Trophoblast cell (in vitro differentiated cells and primary cell): ENCODE results near the gene PRSS16.
"Not testable (repeated sequence)": the region's sequence is repeated elsewhere in the genome, so short reads cannot be mapped to it uniquely, and the experiment has no call there.

Experiments
- DNase-seq, 2 donors: peaks; one replicate each; pipeline ENCODE4 v3.0.0-alpha.2; 2016
- H2AFZ ChIP-seq: 2 replicates; pipeline ENCODE4 v1.6.1; 2013; ENCODE audit warnings: low read length, moderate library complexity, mild to moderate bottlenecking; ENCODE audit not compliant: insufficient read depth, poor library complexity
- H2AK5ac ChIP-seq: 2 replicates; pipeline ENCODE4 v1.6.1; 2013; ENCODE audit warnings: mild to moderate bottlenecking, low read length
- H2BK120ac ChIP-seq: 2 replicates; pipeline ENCODE4 v1.6.1; 2013; ENCODE audit warnings: low read length, mild to moderate bottlenecking, moderate library complexity; ENCODE audit not compliant: insufficient read depth, poor library complexity
- H2BK12ac ChIP-seq: 2 replicates; pipeline ENCODE4 v1.6.1; 2013; ENCODE audit warnings: mild to moderate bottlenecking, low read length, moderate library complexity
- H2BK5ac ChIP-seq: 2 replicates; pipeline ENCODE4 v1.6.1; 2013; ENCODE audit warnings: low read length, low read depth, moderate library complexity, mild to moderate bottlenecking; ENCODE audit not compliant: poor library complexity
- H3K14ac ChIP-seq: 2 replicates; pipeline ENCODE4 v1.6.1; 2013; ENCODE audit warnings: mild to moderate bottlenecking, low read length
- H3K18ac ChIP-seq: 2 replicates; pipeline ENCODE4 v1.6.1; 2013; ENCODE audit warnings: mild to moderate bottlenecking, low read length
- H3K23ac ChIP-seq: 2 replicates; pipeline ENCODE4 v1.6.1; 2013; ENCODE audit warnings: low read length
- H3K27ac ChIP-seq: 2 replicates; pipeline ENCODE4 v1.5.1; 2013; ENCODE audit warnings: low read depth, mild to moderate bottlenecking, inconsistent platforms, low read length, moderate library complexity
- H3K27me3 ChIP-seq: 2 replicates; pipeline ENCODE4 v1.6.1; 2013; ENCODE audit warnings: inconsistent platforms, mild to moderate bottlenecking, low read length, moderate library complexity; ENCODE audit not compliant: insufficient read depth
- H3K36me3 ChIP-seq, 2 experiments: 1 replicate in 1 of 2; 2 replicates in 1 of 2; pipeline ENCODE4 v1.6.1; 2013; ENCODE audit warnings: low read length in 2 of 2, mild to moderate bottlenecking in 2 of 2, moderate library complexity in 1 of 2; ENCODE audit not compliant: insufficient read depth in 2 of 2, control insufficient read depth in 1 of 2
- H3K4ac ChIP-seq: 2 replicates; pipeline ENCODE4 v1.6.1; 2013; ENCODE audit warnings: low read depth, mild to moderate bottlenecking, low read length, moderate library complexity
- H3K4me1 ChIP-seq, 2 experiments: 1 replicate in 1 of 2; 2 replicates in 1 of 2; pipeline ENCODE4 v1.6.1; 2013; ENCODE audit warnings: low read length in 2 of 2, mild to moderate bottlenecking in 2 of 2, moderate library complexity in 1 of 2; ENCODE audit not compliant: insufficient read depth in 2 of 2, control insufficient read depth in 1 of 2
- H3K4me2 ChIP-seq: 2 replicates; pipeline ENCODE4 v1.6.1; 2013; ENCODE audit warnings: inconsistent platforms, mild to moderate bottlenecking, low read length, moderate library complexity
- H3K4me3 ChIP-seq: 2 replicates; pipeline ENCODE4 v1.5.1; 2013; ENCODE audit warnings: mild to moderate bottlenecking, low read depth, low read length, inconsistent platforms
- H3K79me1 ChIP-seq: one replicate; pipeline ENCODE4 v1.6.1; 2013; ENCODE audit warnings: low read length
- H3K79me2 ChIP-seq: 2 replicates; pipeline ENCODE4 v1.6.1; 2013; ENCODE audit warnings: low read length, mild to moderate bottlenecking; ENCODE audit not compliant: control insufficient read depth, insufficient read depth, poor library complexity
- H3K9ac ChIP-seq: 2 replicates; pipeline ENCODE4 v1.6.1; 2013; ENCODE audit warnings: mild to moderate bottlenecking, low read length
- H3K9me3 ChIP-seq: 2 replicates; pipeline ENCODE4 v1.6.1; 2013; ENCODE audit warnings: low read depth, mild to moderate bottlenecking, control low read depth, inconsistent platforms, low read length; ENCODE audit not compliant: insufficient read depth
- H4K12ac ChIP-seq: 2 replicates; pipeline ENCODE4 v1.6.1; 2013; ENCODE audit warnings: low read depth, mild to moderate bottlenecking, low read length, moderate library complexity
- H4K8ac ChIP-seq: 2 replicates; pipeline ENCODE4 v1.6.1; 2013; ENCODE audit warnings: low read depth, mild to moderate bottlenecking, low read length, moderate library complexity
- H4K91ac ChIP-seq: one replicate; pipeline ENCODE4 v1.6.1; 2013; ENCODE audit warnings: low read depth, mild to moderate bottlenecking, low read length, moderate library complexity
- WGBS: extraction: QIAGEN DNeasy Blood & Tissue Kit; methylation state at CpG from one replicate; pipeline ENCODE4 v1.1.7; 2013; ENCODE audit warnings: missing lambda C conversion rate; ENCODE audit not compliant: insufficient read length, insufficient coverage; ENCODE audit errors: extremely low coverage; 5-methylcytosine and 5-hydroxymethylcytosine counted together

Gene PRSS16

DNA sequence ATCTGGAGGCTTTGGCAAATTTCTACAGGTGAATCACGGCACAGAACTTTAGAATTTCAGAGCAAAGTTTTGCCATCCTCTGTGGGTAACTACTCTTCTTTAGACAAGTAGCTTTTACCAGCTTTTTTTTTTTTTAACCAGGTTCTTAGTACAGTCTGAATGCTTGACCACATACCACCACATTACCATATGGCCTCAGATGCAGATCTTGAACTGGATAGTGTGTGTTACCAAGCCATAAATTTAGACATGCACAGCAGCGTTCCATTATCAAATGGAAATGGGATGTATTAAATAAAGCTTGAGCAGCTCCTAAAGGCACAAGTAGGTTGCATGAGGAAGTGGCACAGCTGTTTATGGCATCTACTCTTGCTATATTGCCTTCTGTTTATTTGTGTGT, 38.3 kb upstream of the PRSS16 start:
- WGBS = no CpG with 5 or more reads among the region's 2 CpGs

DNA sequence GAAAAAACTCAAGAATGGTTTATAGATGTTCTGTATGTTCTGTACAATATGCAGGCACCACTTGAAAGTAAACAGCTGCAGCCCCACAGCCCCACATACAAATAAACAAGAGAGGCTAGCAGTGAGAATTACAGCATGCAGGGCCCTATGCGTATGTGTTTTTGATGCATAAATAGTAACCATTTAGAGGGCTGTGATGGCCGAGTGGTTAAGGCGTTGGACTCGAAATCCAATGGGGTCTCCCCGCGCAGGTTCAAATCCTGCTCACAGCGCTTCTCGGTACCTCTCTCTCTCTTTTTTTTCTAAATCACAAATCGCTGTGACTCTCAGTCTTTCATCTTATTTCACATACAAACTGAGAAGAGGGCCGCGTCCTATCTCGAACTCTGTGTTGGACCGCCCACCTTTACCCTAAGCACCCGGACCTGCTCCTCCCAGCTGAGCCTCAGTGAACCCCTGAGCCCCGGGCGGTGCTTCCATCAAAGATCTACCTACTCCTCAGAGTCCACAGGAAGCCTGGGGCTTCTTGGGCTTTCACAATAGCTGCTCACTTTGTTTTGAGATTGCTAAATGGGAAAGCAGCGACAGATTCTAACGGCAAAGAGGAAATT, 37.7 kb upstream of the PRSS16 start:
- Histone ChIP-seq H3K4me2 (no peak overlapping the region), H3K79me1 (peaks cover 1% of the 10 kb centered on the region), H4K91ac (no peak overlapping the region), H3K27me3 (no peaks in the 10 kb centered on the region), H3K79me2 (peaks cover 2% of the 10 kb centered on the region), H3K27ac (no peak overlapping the region), H3K4ac (no peak overlapping the region), H3K23ac (no peak overlapping the region), H3K14ac (no peak overlapping the region), H2BK12ac (no peak overlapping the region), H2AFZ (no peak overlapping the region), H3K9ac (no peak overlapping the region), H3K4me1 (peaks cover 5 to 8% of the 10 kb centered on the region in 2 experiments), H2AK5ac (no peak overlapping the region), H3K18ac (no peak overlapping the region), H3K36me3 (peaks cover 0 to 1% of the 10 kb centered on the region in 2 experiments), H4K12ac (no peak overlapping the region), H3K4me3 (no peak overlapping the region), H3K9me3 (no peaks in the 10 kb centered on the region), H4K8ac (no peak overlapping the region), H2BK5ac (no peak overlapping the region), H2BK120ac (no peak overlapping the region)
- peak; percentile 34 to 41 for DNase-seq
- WGBS = no CpG with 5 or more reads among the region's 18 CpGs

More for the DNA sequence above, 38.3 kb upstream of the PRSS16 start:
- Histone ChIP-seq H3K79me2 (peaks cover 2% of the 10 kb centered on the region), H4K8ac (no peak overlapping the region), H3K27ac (no peak overlapping the region), H2AFZ (no peak overlapping the region), H3K9ac (no peak overlapping the region), H3K9me3 (no peaks in the 10 kb centered on the region), H3K4me2 (no peak overlapping the region), H3K36me3 (peaks cover 0 to 1% of the 10 kb centered on the region in 2 experiments), H3K14ac (no peak overlapping the region), H3K18ac (no peak overlapping the region), H3K23ac (no peak overlapping the region), H3K4me1 (peaks cover 5 to 8% of the 10 kb centered on the region in 2 experiments), H2BK120ac (no peak overlapping the region), H2BK5ac (no peak overlapping the region), H3K4me3 (no peak overlapping the region), H2BK12ac (no peak overlapping the region), H3K79me1 (peaks cover 1% of the 10 kb centered on the region), H3K27me3 (no peaks in the 10 kb centered on the region), H4K12ac (no peak overlapping the region), H2AK5ac (no peak overlapping the region), H4K91ac (no peak overlapping the region), H3K4ac (no peak overlapping the region)
- no peak for DNase-seq

DNA sequence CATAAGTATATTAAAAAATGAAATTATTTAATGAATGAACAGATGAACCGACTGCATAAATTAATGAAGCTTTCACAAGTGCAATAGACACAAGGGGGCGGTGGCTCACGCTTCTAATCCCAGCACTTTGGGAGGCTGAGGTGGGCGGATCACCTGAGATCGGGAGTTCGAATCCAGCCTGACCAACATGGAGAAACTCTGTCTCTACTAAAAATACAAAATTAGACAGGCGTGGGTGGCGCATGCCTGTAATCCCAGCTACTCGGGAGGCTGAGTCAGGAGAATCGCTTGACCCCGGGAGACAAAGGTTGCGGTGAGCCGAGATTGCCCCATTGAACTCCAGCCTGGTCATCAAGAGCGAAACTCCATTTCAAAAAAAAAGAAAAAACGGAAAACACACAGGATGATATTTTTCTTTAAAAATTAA, 34.4 kb upstream of the PRSS16 start:
- not testable (repeated sequence) for H2BK5ac ChIP-seq, H3K14ac ChIP-seq, H3K79me1 ChIP-seq, H3K23ac ChIP-seq, H2BK12ac ChIP-seq, H3K27me3 ChIP-seq, H3K36me3 ChIP-seq, H3K27ac ChIP-seq, H4K12ac ChIP-seq, H2AFZ ChIP-seq, H3K4me1 ChIP-seq, H4K91ac ChIP-seq, H2AK5ac ChIP-seq, H4K8ac ChIP-seq, H3K79me2 ChIP-seq, H3K9me3 ChIP-seq, H2BK120ac ChIP-seq, H3K4me2 ChIP-seq, H3K18ac ChIP-seq, H3K4ac ChIP-seq, H3K4me3 ChIP-seq, H3K9ac ChIP-seq
- no CpG with 5 or more reads among the region's 15 CpGs for WGBS
- DNase-seq = peak in 1 of 2 donors; percentile 21

DNA sequence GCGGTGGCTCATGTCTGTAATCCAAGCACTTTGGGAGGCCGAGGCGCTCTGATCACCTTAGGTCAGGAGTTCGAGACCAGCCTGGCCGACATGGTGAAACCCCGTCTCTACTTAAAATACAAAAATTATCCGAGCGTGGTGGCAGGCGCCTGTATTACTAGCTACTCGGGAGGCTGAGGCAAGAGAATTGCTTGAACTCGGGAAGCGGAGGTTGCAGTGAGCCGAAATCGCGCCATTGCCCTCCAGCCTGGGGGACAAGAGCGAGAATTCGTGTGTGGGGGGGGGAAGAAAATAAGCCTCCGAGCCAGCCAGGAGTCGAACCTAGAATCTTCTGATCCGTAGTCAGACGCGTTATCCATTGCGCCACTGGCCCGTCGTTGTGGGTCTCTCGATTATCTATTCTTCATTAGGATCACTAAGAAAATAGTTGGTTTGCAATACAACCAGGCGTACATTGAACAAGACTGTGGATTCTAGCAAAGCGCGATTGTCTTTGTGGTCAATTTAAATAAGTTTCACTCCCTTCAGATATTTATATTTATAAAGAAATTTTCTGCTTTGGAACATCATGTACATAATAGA, 33.9 kb upstream of the PRSS16 start:
- H3K79me1 ChIP-seq = peaks cover 1% of the 10 kb centered on the region
- H4K12ac ChIP-seq = no peak overlapping the region
- H3K4me1 ChIP-seq = peaks cover 1 to 2% of the 10 kb centered on the region in 2 experiments
- H3K18ac ChIP-seq = no peak overlapping the region
- no peak overlapping the region for H3K4ac ChIP-seq
- no CpG with 5 or more reads among the region's 29 CpGs for WGBS
- no peak overlapping the region for H3K23ac ChIP-seq
- no peak overlapping the region for H2BK12ac ChIP-seq
- peak overlapping the region; percentile 33 for H3K4me3 ChIP-seq
- H2BK120ac ChIP-seq = no peak overlapping the region
- peaks cover 2% of the 10 kb centered on the region for H3K79me2 ChIP-seq
- H3K27ac ChIP-seq = no peak overlapping the region
- H3K9ac ChIP-seq = no peak overlapping the region
- H4K91ac ChIP-seq = no peak overlapping the region
- H2BK5ac ChIP-seq = no peak overlapping the region
- no peak overlapping the region for H4K8ac ChIP-seq
- no peak overlapping the region for H2AFZ ChIP-seq
- peak overlapping the region; percentile 62 for H3K4me2 ChIP-seq
- H2AK5ac ChIP-seq = no peak overlapping the region
- H3K27me3 ChIP-seq = no peaks in the 10 kb centered on the region
- H3K14ac ChIP-seq = no peak overlapping the region
- H3K36me3 ChIP-seq = no peaks in the 10 kb centered on the region
- DNase-seq = peak; percentile 18 to 50
- H3K9me3 ChIP-seq = no peaks in the 10 kb centered on the region
